ENCODE data around the gene CAMK2D. TPM values are rescaled to one million over a fixed set of nuclear protein-coding genes. Genes with fewer than 3 reads are reported as not detected.

CAMK2D gene
- total RNA-seq, 1 experiment from 2014 or later = 22.1 TPM

DNA sequence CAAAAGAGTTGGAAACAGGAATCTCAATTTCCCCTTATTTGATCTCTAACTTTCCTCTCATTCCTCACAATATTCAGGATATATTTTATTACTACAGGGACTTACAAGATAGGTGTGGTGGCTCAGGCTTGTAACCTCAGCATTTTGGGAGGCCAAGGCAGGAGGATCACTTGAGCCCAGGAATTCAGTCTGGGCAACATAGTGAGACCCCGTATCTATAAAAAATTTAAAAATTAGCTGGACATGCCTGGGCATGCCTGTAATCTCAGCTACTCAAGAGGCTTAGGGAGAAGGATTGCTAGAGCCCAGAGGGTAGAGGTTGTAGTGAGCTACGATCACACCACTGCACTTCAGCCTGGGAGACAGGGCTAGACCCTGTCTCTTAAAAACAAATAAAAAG lies 200.4 kb downstream of the CAMK2D start:
- no peak overlapping the region for H3K4me3 Mint-ChIP-seq (ENCODE audit: low read depth, unreplicated experiment)
- TF ChIP-seq, protein P1, sequence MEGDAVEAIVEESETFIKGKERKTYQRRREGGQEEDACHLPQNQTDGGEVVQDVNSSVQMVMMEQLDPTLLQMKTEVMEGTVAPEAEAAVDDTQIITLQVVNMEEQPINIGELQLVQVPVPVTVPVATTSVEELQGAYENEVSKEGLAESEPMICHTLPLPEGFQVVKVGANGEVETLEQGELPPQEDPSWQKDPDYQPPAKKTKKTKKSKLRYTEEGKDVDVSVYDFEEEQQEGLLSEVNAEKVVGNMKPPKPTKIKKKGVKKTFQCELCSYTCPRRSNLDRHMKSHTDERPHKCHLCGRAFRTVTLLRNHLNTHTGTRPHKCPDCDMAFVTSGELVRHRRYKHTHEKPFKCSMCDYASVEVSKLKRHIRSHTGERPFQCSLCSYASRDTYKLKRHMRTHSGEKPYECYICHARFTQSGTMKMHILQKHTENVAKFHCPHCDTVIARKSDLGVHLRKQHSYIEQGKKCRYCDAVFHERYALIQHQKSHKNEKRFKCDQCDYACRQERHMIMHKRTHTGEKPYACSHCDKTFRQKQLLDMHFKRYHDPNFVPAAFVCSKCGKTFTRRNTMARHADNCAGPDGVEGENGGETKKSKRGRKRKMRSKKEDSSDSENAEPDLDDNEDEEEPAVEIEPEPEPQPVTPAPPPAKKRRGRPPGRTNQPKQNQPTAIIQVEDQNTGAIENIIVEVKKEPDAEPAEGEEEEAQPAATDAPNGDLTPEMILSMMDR (IDR thresholded peaks at IDR 0.05; ENCODE audit: unreplicated experiment) = no peak
- H3K4me1 Mint-ChIP-seq (ENCODE audit: low read depth, unreplicated experiment) = peaks cover 25% of the 10 kb centered on the region
- H3K27ac Mint-ChIP-seq (ENCODE audit: unreplicated experiment) = no peak overlapping the region
- no peaks in the 10 kb centered on the region for H3K27me3 Mint-ChIP-seq (ENCODE audit: unreplicated experiment)
- no TSS peak for BruUV-seq (replicated peaks)
- no peaks in the 10 kb centered on the region for H3K36me3 Mint-ChIP-seq (ENCODE audit: insufficient read depth, unreplicated experiment)
- intact Hi-C loops (cut with micrococcal nuclease; ENCODE audit: unreplicated experiment) = no loop called here
- DNase-seq = no peak
- no peaks in the 10 kb centered on the region for H3K9me3 Mint-ChIP-seq (ENCODE audit: low read depth, unreplicated experiment)
- CTCF ChIA-PET = no interaction called here

DNA sequence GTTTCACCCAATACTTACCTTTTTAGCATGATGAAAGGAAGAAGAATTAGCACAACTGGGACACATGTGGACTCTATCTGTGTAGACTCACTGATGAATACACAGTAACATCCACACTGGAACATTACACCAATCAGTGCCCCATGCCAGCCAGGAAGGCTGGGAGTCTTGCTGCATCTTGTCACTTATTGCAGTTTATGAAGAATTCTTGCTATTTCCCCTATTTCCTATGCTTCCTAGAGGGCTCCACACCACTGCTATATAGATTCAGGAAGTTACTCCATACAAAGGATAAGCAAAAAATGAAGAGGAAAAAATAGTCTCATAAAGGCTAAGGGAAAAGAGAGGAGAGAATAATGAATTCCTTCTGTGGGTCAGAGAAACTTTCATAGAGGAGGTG lies 201.0 kb downstream of the CAMK2D start:
- TF ChIP-seq, protein P1 (IDR thresholded peaks at IDR 0.05; ENCODE audit: unreplicated experiment) = no peak
- Mint-ChIP-seq H3K27ac (ENCODE audit: unreplicated experiment) (no peak overlapping the region), H3K9me3 (ENCODE audit: low read depth, unreplicated experiment) (no peaks in the 10 kb centered on the region), H3K27me3 (ENCODE audit: unreplicated experiment) (no peaks in the 10 kb centered on the region), H3K4me3 (ENCODE audit: low read depth, unreplicated experiment) (no peak overlapping the region), H3K4me1 (ENCODE audit: low read depth, unreplicated experiment) (peaks cover 30% of the 10 kb centered on the region), H3K36me3 (ENCODE audit: insufficient read depth, unreplicated experiment) (no peaks in the 10 kb centered on the region)
- no peak for DNase-seq
- no TSS peak for BruUV-seq (replicated peaks)
- CTCF ChIA-PET = no interaction called here
- intact Hi-C loops (cut with micrococcal nuclease; ENCODE audit: unreplicated experiment) = no loop called here

DNA sequence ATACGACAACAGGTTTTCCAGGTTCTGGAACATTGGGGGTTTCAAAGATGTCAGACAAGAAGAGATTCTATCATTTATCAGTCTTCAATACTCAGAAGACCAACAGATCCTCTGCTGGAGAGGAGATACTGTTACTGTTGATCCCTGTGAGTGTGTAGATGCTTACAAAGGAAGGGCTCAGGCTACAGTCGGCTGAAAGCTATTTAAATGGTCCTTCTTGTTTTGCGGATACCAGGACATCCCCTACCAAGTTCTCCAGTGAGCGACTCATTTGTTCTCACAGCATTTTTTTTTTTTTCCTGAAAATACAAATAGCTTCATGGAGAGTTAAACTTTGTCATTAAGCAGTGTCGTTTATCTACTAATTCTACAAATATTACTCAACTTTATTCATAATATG lies 201.6 kb downstream of the CAMK2D start:
- Mint-ChIP-seq H3K27me3 (ENCODE audit: unreplicated experiment) (no peaks in the 10 kb centered on the region), H3K36me3 (ENCODE audit: insufficient read depth, unreplicated experiment) (no peaks in the 10 kb centered on the region), H3K4me1 (ENCODE audit: low read depth, unreplicated experiment) (peaks cover 30% of the 10 kb centered on the region), H3K27ac (ENCODE audit: unreplicated experiment) (no peak overlapping the region), H3K9me3 (ENCODE audit: low read depth, unreplicated experiment) (no peaks in the 10 kb centered on the region), H3K4me3 (ENCODE audit: low read depth, unreplicated experiment) (no peak overlapping the region)
- no peak for DNase-seq
- no TSS peak for BruUV-seq (replicated peaks)
- CTCF ChIA-PET = no interaction called here
- TF ChIP-seq, protein P1 (IDR thresholded peaks at IDR 0.05; ENCODE audit: unreplicated experiment) = no peak
- intact Hi-C loops (cut with micrococcal nuclease; ENCODE audit: unreplicated experiment) = no loop called here

DNA sequence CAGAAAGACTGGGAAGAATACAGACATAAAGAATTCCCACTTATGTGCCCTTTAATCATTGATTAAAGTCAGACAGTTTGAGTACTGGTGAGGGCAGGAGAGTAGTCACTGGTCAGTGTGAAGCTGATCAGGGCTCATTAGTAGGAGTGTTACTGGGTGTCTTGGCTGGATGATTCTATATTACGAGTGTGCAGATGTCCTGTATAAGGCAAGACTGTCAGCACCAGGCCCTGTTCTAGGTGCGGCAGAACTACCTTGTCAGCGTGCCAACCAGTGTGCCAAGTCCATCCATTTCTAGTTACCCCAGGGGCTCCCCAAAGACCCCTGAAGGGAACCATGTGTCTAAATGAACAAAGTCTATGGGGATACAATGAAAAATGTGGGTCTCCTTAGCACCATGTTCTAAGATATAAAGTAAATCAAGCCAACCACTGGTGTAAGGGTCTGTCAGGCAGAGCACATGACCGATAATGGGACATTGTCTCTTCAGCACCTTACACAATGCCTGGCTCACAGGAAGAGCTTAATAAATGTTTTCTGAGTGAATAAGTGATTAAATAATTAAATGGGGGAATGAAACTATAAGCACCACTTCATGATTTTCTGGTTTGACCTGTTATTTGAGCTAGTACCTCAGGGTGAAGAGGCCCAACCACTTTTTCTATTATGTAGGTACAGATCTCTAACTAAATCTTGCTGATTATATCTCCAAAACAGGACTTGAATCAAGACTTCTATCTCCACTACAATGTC lies 205.0 kb downstream of the CAMK2D start:
- H3K4me1 Mint-ChIP-seq (ENCODE audit: low read depth, unreplicated experiment) = peaks cover 30% of the 10 kb centered on the region
- no peaks in the 10 kb centered on the region for H3K36me3 Mint-ChIP-seq (ENCODE audit: insufficient read depth, unreplicated experiment)
- intact Hi-C loops (cut with micrococcal nuclease; ENCODE audit: unreplicated experiment) = no loop called here
- H3K27me3 Mint-ChIP-seq (ENCODE audit: unreplicated experiment) = no peaks in the 10 kb centered on the region
- H3K9me3 Mint-ChIP-seq (ENCODE audit: low read depth, unreplicated experiment) = no peaks in the 10 kb centered on the region
- TF ChIP-seq, protein P1 (IDR thresholded peaks at IDR 0.05; ENCODE audit: unreplicated experiment) = no peak
- peak overlapping the region; percentile 88 for H3K27ac Mint-ChIP-seq (ENCODE audit: unreplicated experiment)
- DNase-seq = no peak
- peak overlapping the region; percentile 15 for H3K4me3 Mint-ChIP-seq (ENCODE audit: low read depth, unreplicated experiment)
- CTCF ChIA-PET = interaction anchor here (1.0 to 2.0 kb wide), 2 partner anchors 9 to 200 kb away, joined by 4 to 11 read pairs; no protein-coding TSS in a partner anchor
- no TSS peak for BruUV-seq (replicated peaks)

Data from Calu3 (cell line).